DLD1 (cell line): ENCODE measurements around the gene TEX52.
"Not testable (repeated sequence)": the region's sequence is repeated elsewhere in the genome, so short reads cannot be mapped to it uniquely, and the experiment has no call there.

ENCODE experiments used
- in situ Hi-C: cut with HindIII; loops from 2 replicates; pipeline ENCODE4 v1.10.0; 2017; ENCODE audit warnings: low sequenced_read_pairs

TEX52 gene

DNA sequence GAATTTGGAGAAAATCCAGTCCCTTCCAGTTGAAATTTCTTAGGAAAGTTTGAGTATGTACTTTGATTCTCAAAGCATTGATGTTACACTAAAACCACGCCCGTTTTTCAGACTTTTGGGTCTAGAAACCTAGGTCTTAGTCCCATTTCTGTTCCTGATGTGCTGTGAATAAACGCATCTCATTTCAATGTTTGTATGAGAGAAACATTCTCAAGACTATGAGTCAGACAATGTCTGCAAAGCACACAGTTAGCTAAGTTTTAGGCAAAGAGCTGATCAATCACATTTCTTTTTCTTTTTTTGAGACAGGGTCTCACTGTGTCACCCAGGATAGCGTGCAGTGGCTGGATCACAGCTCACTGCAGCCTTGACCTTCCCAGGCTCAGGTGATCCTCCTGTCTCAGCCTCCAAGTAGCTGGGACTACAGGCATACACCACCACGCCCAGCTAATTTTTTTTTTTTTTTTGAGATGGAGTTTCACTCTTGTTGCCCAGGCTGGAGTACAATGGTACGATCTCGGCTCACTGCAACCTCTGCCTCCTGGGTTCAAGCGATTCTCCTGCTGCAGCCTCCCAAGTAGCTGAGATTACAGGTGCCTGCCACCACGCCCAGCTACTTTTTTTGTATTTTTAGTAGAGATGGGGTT is 12.3 kb upstream of the TEX52 start:
- in situ Hi-C loops, result not testable (repeated sequence)

DNA sequence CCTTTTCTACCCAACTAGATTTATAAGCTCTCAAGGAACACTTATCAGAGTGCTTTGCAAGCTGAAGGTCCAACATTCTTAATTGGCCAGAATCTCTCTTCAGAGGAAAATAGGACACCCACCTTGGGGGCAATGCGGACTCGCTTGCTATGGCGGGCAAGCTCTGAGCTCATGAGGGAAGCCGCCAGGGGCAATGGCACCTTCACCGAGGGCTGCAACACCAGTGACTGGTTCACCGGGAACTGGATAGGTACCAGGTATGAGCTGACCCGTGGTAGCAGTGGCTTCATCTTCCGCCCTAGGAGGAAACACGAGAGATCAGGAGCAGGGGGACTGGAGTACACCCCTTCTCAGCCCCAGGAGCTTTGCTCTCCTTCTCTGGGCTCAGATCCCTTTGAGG is 7.4 kb upstream of the TEX52 start:
- in situ Hi-C loops, result no loop called here

DNA sequence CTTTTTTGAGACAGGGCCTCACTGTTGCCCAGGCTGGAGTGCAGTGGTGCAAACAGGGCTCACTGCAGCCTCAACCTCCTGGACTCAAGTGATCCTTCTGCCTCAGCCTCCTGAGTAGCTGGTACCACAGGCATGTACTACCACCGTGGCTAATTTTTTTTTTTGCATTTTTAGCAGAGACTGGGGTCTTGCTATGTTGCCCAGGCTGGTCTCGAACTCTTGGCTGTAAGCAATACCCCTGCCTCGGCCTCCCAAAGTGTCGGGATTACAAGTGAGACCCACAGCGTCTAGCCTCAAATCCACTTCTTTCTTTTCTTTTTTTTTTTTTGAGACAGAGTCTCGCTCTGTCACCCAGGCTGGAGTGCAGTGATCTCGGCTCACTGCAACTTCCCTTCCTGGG is 6.6 kb upstream of the TEX52 start:
- in situ Hi-C loops, result not testable (repeated sequence)

GRCh38 chr12:2862876-2863275 is 6.0 kb upstream of the TEX52 start:
- in situ Hi-C loops, result no loop called here

- in situ Hi-C loops, result no loop called here
These were observed 3.3 kb upstream of the TEX52 start for GRCh38 chr12:2860170-2860569.

- in situ Hi-C loops, result no loop called here
These were observed 2.1 kb upstream of the TEX52 start for GRCh38 chr12:2858944-2859421.

- in situ Hi-C loops, result no loop called here
These were observed 1.5 kb upstream of the TEX52 start for GRCh38 chr12:2858334-2858733.

GRCh38 chr12:2857576-2857975 is 737 bp upstream of the TEX52 start:
- in situ Hi-C loops, result no loop called here

DNA sequence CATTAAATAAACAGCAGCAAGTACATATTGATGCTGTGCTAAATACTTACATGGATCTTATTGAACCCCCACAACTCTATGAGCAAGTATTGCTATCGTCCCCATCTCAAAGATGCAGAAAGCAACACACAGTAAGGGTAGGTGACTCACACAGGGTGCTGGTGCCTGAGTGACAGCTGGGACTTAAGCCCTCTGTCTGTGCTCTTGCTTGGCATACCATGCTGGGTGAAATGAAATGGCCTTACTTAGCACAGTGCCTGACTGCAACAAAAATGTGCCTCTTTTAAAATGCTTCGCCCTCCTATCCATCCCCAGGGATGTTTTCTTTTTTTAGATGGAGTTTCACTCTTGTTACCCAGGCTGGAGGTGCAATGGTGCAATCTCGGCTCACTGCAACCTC is 788 bp downstream of the TEX52 start:
- in situ Hi-C loops, result no loop called here

- in situ Hi-C loops, result no loop called here
These were observed 1.3 kb downstream of the TEX52 start for GRCh38 chr12:2855546-2855945.

DNA sequence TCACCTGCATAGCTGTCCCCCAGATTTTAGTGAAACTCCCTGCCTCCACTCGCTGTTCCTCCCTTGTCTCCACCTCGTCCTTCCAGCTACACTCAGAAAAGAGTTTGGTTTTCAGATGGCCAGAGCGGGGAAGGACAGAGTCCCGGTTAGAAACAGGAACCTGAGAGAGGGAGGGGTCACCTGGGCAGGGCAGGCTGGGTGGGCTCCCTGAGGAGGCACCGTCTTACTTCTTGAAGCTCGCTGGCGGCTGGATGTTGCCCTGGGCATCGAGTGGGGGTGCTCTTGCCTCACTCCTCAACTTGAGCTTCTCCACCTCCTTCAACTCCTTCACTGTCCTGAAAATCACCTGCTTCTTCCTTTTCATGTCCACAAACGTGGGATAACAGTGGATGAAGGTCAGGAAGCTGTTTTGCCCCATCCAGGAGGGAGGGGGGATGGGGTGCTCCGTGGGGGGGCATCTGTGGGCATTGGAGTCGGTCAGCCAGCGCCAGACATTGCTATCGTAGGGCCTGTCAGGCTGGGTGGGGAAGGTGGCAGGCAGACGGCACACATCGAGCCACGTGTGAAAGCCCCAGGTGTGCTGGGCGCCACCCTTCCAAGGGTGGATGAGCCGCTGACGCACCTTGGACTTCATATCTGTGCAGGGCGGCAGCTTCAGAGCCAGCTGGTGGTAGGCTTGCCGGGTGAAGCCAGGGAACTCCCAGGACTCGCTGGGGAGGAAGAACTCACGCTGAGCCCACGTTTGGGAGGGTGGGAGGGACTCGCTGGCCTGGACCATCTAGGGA is 2.0 kb downstream of the TEX52 start:
- in situ Hi-C loops, result no loop called here

- in situ Hi-C loops, result no loop called here
These were observed 3.2 kb downstream of the TEX52 start for GRCh38 chr12:2853626-2854025.

DNA sequence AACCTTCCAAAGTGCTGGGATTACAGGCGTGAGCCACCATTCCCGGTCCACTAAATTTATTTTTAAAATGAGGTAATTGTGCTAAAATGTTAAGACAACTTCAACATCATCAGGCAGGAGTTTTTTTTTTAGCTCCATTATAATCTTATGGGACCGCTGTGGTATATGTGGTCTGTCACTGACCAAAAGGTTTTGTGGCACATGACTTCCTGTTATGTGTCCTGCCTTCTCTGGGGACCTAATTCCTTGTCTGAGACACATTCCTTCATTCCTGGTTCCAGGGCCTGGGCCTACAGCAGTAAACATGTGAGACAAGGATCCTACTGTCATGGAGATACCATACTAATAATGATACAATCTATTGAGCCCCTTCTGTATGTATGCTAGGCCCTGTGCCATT is 4.9 kb downstream of the TEX52 start:
- in situ Hi-C loops, result no loop called here

GRCh38 chr12:2845280-2845679 is 11.6 kb downstream of the TEX52 start:
- in situ Hi-C loops, result no loop called here

DNA sequence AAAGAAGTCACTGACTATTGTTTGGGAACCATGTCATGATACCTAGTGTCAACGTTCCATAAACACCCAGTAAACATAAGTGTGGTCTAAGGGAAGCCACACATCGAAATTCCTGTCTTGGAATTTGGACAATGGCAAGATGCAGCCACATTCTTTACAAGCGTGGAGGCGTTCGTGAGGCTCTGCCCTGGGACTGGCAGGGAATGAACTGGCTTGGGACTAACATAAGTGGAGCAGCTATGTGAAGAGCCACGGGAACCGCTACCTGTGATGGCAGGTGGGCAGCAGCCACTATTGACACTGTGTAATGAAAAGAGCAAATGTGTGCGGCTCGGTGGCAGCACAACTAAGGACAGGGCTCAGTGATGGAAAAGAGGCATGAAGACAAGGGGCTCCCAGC is 12.1 kb downstream of the TEX52 start:
- in situ Hi-C loops, result no loop called here

GRCh38 chr12:2842948-2843347 is 13.9 kb downstream of the TEX52 start:
- in situ Hi-C loops, result no loop called here

DNA sequence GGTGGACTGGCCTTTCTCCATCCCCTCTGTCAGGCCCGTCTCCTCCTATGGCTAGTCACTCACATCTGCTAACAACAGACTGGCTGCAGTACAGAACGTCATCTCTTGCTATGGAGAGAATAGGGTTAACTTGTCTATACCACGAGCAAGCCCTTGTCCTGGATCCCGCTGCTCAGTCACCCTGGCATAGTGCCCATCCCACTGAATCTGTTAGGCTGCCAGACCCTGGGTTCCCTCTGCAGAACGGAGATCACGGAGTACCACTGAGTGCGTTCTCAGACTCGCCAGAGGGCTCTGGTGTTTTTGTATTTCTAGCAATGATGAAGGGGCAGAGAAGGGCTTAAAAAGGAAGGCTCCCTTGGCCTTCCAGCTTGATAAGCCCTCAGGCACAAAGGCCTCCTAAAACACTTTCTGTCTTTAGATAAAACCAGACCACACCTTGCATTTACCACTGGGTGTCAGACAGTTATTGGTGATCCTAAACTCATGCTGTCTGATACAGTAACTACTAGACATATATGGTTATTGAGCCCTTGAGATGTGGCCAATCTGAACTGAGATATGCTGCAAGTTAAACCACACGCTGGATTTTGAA is 15.7 kb downstream of the TEX52 start:
- in situ Hi-C loops, result no loop called here

DNA sequence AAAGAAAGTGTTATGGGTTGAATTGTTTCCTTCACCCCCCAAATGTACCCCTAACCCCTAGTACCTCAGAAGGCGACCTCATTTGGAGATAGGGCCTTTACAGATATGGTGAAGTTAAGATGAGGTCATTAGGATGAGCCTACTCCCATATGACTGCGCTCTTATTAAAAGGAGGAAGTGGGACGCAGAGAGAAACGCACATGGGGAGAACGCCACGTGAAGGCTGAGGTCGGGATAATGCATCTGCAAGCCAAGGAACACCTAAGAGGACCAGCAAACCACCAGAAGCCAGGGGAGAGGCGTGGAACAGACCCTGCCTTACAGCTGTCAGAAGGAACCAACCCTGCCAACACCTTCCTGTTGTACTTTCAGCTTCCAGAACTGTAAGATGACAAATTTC is 20.3 kb downstream of the TEX52 start:
- in situ Hi-C loops, result no loop called here

GRCh38 chr12:2835691-2836403 is 21.0 kb downstream of the TEX52 start:
- in situ Hi-C loops, result no loop called here

- in situ Hi-C loops, result no loop called here
These were observed 22.0 kb downstream of the TEX52 start, which contains the start of gene NRIP2 for GRCh38 chr12:2834581-2835491. TSS of gene NRIP2 (minus strand) at chr12:2835035. CDS start at chr12:2834983, 52 bp downstream.
